ENCODE data around the gene ATP6AP1. TPM values are rescaled to one million over a fixed set of nuclear protein-coding genes. Genes with fewer than 3 reads are reported as not detected.
A peak's percentile ranks its signal among the peaks of the same experiment; 100 is the strongest.

ATP6AP1 gene
- total and polyA plus RNA-seq, 9 of the 15 experiments (the other 6 are each of a cell fraction or from before 2014, with no cell fraction given): 8.3 to 90.5 (median 52.9) TPM

DNA sequence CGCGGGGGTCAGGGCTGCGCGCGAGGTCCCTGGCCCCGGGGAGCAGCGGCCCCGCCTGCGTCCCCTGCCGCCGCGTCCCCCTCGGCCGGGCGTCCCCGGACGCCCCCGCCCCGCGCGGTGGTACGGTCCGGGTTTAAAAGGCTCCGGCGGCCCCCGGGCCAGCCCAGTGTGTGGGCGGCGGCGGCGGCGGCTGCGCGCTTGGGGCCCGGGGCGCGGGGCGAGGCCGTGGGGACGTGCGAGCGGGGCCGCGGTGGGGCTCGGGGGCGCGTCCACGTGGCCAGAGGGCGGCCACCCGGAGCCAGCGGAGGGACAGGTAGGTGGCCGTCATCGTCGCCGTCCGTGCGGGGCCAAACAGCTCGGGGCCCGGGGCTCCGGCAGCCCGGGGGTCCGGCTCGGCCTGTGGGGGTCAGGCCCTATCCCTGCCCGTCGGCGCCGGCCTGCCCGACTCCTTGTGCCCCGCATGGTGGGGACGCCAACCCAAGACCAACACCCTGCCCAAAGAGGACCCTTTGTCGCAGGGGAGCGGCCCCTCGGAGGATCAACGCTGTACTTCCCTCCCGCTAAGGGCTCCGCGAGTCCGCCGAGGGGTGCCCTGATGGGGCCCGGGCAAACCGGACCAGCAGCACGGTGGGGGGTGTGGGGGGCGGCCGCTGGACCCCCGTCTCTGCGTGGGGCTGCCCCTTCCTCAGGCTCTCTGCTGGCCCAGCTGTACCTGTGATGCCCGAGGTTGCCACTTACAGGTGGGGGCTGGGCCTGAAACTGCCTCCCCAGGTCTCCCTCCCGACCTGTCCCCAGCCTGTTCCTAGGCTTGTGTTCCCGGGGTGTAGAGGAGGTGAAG is 29.9 kb downstream of the ATP6AP1 start, which contains the start of gene PLXNA3:
Gene PLXNA3 (plus strand): TSS at position 166 of the 838 bp plus-strand sequence. CDS start 1,903 bp downstream, outside the sequence.
- ChIA-PET POLR2A (interaction anchor here (0.6 to 2.9 kb wide), 12 partner anchors 10 to 75 kb away, joined by 3 to 11 read pairs (median 4); partner anchors contain the start of genes ATP6AP1, LAGE3 and UBL4A), CTCF (ENCODE audit: low intra/inter-chr PET ratio) (interaction anchor here (1.2 kb wide), 1 partner anchor 76 kb away, joined by 3 read pairs; no protein-coding TSS in a partner anchor)
- H3K27ac ChIP-seq (ENCODE audit: extremely low read depth, low read depth, low read length): peak within 1 kb of the TSS; percentile 74
- DNase-seq (ENCODE audit: extremely low read depth in 1 of 4, low spot score in 3 of 4) (peak; percentile 70 to 87 (median 82)), FAIRE-seq (no peak), ATAC-seq (peak; percentile 66)
- peaks cover 30% of the 10 kb centered on the region; the same call in 2 of the 3 replicates for H3K36me3 ChIP-seq (ENCODE audit: control insufficient read depth, insufficient read depth, low read length)
- H3K79me2 ChIP-seq (ENCODE audit: control insufficient read depth, insufficient read depth, low read length): peaks cover 30% of the 10 kb centered on the region
- H3K4me3 ChIP-seq: peak within 1 kb of the TSS; percentile 59
- peak within 1 kb of the TSS; percentile 87 for H2AFZ ChIP-seq (ENCODE audit: low read depth, low read length)
- BruUV-seq (replicated peaks): TSS peak; percentile 79
- H3K4me1 ChIP-seq (replicated peaks in 1 of 2; ENCODE audit: control insufficient read depth in 2 of 2, insufficient read depth in 2 of 2, low read length in 2 of 2): peaks cover 7 to 50% of the 10 kb centered on the region in 2 experiments; a peak in 3 of 5 replicates
- no peaks in the 10 kb centered on the region for H3K9me3 ChIP-seq (replicated peaks; ENCODE audit: control insufficient read depth, insufficient read depth, low read depth, low read length)
- peaks cover 3% of the 10 kb centered on the region; the same call in 1 of the 2 replicates for H4K20me1 ChIP-seq (replicated peaks; ENCODE audit: control insufficient read depth, insufficient read depth, low read length)
- peak within 1 kb of the TSS; percentile 66 to 92 for H3K9ac ChIP-seq (ENCODE audit: insufficient read depth in 1 of 2, low read depth in 2 of 2, low read length in 2 of 2)
- in situ Hi-C loops (cut with MboI) (no loop called here), intact Hi-C loops (cut with micrococcal nuclease) (no loop called here)
- no peaks in the 10 kb centered on the region for H3K27me3 ChIP-seq (ENCODE audit: control insufficient read depth in 2 of 2, insufficient read depth in 2 of 2, low read length in 2 of 2)
- H3K9me1 ChIP-seq (ENCODE audit: control insufficient read depth, insufficient read depth, low read length): no peaks in the 10 kb centered on the region
- H3K4me2 ChIP-seq (ENCODE audit: insufficient read depth, low read length): peak within 1 kb of the TSS; percentile 81
- 0% methylated on average over 7 of the region's 88 CpGs for WGBS (ENCODE audit: insufficient coverage, low coverage, missing lambda C conversion rate)
- TF ChIP-seq GMEB1 (CRISPR knock-in tag; IDR thresholded peaks at IDR 0.05) (peak; percentile 22), POLR2G (IDR thresholded peaks at IDR 0.05; ENCODE audit: low read depth, low read length) (peak; percentile 94), CXXC5 (CRISPR knock-in tag; IDR thresholded peaks at IDR 0.05) (peak; percentile 77), ZBTB8A (IDR thresholded peaks at IDR 0.05; ENCODE audit: partially characterized antibody) (no peak), MAZ (CRISPR knock-in tag; conservative IDR thresholded peaks at IDR 0.05 in 1 of 2, IDR thresholded peaks at IDR 0.05 in 1 of 2) (0 out of 4 replicates have a peak, but pooled peaks of 1 of the 2 experiments have one; percentile 14), ZNF197 (CRISPR knock-in tag; IDR thresholded peaks at IDR 0.05; ENCODE audit: low read depth) (no peak), MYNN (IDR thresholded peaks at IDR 0.05) (no peak), MYNN (CRISPR knock-in tag; IDR thresholded peaks at IDR 0.05) (no peak), ATF7 (IDR thresholded peaks at IDR 0.05) (peak; percentile 96), PATZ1 (CRISPR knock-in tag; IDR thresholded peaks at IDR 0.05; ENCODE audit: borderline replicate concordance) (no peak), TCF7L2 (IDR thresholded peaks at IDR 0.05; ENCODE audit: low read depth, low read length) (peak; percentile 78), E2F3 (CRISPR knock-in tag; IDR thresholded peaks at IDR 0.05) (0 out of 2 replicates have a peak, but pooled peaks have one; percentile 25)
- TF ChIP-seq, protein P1, sequence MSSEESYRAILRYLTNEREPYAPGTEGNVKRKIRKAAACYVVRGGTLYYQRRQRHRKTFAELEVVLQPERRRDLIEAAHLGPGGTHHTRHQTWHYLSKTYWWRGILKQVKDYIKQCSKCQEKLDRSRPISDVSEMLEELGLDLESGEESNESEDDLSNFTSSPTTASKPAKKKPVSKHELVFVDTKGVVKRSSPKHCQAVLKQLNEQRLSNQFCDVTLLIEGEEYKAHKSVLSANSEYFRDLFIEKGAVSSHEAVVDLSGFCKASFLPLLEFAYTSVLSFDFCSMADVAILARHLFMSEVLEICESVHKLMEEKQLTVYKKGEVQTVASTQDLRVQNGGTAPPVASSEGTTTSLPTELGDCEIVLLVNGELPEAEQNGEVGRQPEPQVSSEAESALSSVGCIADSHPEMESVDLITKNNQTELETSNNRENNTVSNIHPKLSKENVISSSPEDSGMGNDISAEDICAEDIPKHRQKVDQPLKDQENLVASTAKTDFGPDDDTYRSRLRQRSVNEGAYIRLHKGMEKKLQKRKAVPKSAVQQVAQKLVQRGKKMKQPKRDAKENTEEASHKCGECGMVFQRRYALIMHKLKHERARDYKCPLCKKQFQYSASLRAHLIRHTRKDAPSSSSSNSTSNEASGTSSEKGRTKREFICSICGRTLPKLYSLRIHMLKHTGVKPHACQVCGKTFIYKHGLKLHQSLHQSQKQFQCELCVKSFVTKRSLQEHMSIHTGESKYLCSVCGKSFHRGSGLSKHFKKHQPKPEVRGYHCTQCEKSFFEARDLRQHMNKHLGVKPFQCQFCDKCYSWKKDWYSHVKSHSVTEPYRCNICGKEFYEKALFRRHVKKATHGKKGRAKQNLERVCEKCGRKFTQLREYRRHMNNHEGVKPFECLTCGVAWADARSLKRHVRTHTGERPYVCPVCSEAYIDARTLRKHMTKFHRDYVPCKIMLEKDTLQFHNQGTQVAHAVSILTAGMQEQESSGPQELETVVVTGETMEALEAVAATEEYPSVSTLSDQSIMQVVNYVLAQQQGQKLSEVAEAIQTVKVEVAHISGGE (CRISPR knock-in tag; IDR thresholded peaks at IDR 0.05): 0 out of 6 replicates have a peak, but pooled peaks of 1 of the 3 experiments have one; percentile 28

Measured in K562 (cell line).